ENCODE results near the gene SLCO1B3.

SLCO1B3 gene

DNA sequence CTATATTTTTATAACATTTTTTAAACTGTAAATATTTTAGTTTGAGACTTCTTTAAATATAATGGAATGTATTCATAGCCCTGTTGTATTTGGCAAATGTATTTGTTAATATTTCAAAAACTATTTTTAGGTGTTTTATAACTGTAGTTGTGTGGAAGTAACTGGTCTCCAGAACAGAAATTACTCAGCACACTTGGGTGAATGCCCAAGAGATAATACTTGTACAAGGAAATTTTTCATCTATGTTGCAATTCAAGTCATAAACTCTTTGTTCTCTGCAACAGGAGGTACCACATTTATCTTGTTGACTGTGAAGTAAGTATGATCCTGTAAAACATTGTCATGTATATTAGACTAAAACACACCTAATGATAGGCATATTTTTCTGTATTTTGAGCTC, 72.8 kb downstream of the SLCO1B3 start:
- no peak for DNase-seq (ENCODE audit: low spot score)

- DNase-seq (ENCODE audit: low spot score) = no peak
Measured at GRCh38 chr12:20885116-20885515, 74.6 kb downstream of the SLCO1B3 start.

- DNase-seq (ENCODE audit: low spot score) = no peak
Measured at GRCh38 chr12:20885552-20885951, 75.0 kb downstream of the SLCO1B3 start.

GRCh38 chr12:20917269-20917668, 106.8 kb downstream of the SLCO1B3 start:
- no peak for DNase-seq (ENCODE audit: low spot score)

DNA sequence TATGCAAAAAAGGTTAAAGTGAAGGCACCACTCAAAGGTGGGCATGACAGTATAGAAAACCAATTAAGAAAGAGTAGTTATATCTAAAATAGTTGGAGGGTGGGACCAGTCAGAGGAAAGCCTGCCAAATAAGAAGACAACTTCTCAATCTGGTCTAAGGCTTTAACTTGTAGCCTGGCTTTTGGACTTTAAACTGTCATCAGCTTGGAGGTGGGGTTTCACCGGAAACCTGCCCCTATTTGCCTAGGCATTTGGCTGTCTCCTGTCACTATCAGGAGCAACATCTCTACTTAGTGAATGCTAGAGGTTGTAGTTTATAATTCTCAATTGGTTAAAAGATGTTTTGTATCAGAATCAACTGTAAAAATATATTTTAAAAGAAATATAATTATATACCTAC, 107.3 kb downstream of the SLCO1B3 start:
- DNase-seq (ENCODE audit: low spot score) = no peak

GRCh38 chr12:20931894-20932293, 121.4 kb downstream of the SLCO1B3 start:
- DNase-seq (ENCODE audit: low spot score) = no peak

GRCh38 chr12:20946732-20947131, 136.2 kb downstream of the SLCO1B3 start:
- DNase-seq (ENCODE audit: low spot score) = no peak

GRCh38 chr12:20950248-20950647, 139.7 kb downstream of the SLCO1B3 start:
- DNase-seq (ENCODE audit: low spot score) = no peak

GRCh38 chr12:20963303-20963702, 152.8 kb downstream of the SLCO1B3 start:
- DNase-seq (ENCODE audit: low spot score) = no peak

- DNase-seq (ENCODE audit: low spot score) = no peak
Measured at GRCh38 chr12:20963762-20964161, 153.3 kb downstream of the SLCO1B3 start.

Measured in pons (tissue), 1 donor.